ENCODE data around the gene FOXO4.

Gene FOXO4

DNA sequence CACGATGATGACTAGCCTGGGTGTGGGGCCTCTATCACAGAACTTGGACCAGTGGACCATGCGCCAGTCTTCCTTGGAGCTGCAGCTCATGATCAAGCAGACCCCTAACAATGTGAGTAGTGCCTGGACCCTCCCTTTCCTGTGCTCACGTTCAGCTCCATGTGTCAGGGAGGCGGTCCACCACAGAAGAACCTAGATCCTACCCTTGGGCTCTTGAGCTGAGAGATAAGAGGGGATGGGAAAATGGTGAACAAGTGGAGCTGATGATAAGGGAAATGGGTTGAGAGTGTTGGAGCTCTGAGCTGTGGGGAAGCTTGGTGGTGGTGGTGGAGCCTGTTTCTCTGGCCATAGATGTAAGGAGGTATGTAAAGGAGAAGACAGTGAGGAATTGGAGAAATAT is 35.9 kb downstream of the FOXO4 start:
- Histone ChIP-seq H3K4me1 (ENCODE audit: low read length) (no peaks in the 10 kb centered on the region), H3K4me3 (ENCODE audit: low read length) (no peak overlapping the region), H3K9me3 (replicated peaks; ENCODE audit: insufficient read depth, low read length) (no peaks in the 10 kb centered on the region), H2AFZ (ENCODE audit: low read length) (no peak overlapping the region), H3K27ac (ENCODE audit: low read length) (no peak overlapping the region), H4K20me1 (ENCODE audit: insufficient read depth, low read length) (no peaks in the 10 kb centered on the region), H3K27me3 (replicated peaks; ENCODE audit: insufficient read depth, low read length) (no peaks in the 10 kb centered on the region), H3K79me2 (ENCODE audit: low read length) (no peaks in the 10 kb centered on the region), H3K9ac (ENCODE audit: low read length) (no peak overlapping the region), H3K36me3 (replicated peaks; ENCODE audit: insufficient read depth, low read length) (no peaks in the 10 kb centered on the region), H3K9me2 (replicated peaks; ENCODE audit: insufficient read depth, low read length) (no peaks in the 10 kb centered on the region), H3F3A (ENCODE audit: insufficient read depth, low read length) (no peaks in the 10 kb centered on the region), H3K4me2 (ENCODE audit: low read depth, low read length) (no peak overlapping the region)
- TF ChIP-seq, protein P1, sequence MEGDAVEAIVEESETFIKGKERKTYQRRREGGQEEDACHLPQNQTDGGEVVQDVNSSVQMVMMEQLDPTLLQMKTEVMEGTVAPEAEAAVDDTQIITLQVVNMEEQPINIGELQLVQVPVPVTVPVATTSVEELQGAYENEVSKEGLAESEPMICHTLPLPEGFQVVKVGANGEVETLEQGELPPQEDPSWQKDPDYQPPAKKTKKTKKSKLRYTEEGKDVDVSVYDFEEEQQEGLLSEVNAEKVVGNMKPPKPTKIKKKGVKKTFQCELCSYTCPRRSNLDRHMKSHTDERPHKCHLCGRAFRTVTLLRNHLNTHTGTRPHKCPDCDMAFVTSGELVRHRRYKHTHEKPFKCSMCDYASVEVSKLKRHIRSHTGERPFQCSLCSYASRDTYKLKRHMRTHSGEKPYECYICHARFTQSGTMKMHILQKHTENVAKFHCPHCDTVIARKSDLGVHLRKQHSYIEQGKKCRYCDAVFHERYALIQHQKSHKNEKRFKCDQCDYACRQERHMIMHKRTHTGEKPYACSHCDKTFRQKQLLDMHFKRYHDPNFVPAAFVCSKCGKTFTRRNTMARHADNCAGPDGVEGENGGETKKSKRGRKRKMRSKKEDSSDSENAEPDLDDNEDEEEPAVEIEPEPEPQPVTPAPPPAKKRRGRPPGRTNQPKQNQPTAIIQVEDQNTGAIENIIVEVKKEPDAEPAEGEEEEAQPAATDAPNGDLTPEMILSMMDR (IDR thresholded peaks at IDR 0.05; ENCODE audit: low read length), result no peak
- TF ChIP-seq EZH2 (optimal IDR thresholded peaks at IDR 0.05; ENCODE audit: low read depth, low read length) (no peak), EZH2phosphoT487 (IDR thresholded peaks at IDR 0.05; ENCODE audit: low read length) (no peak)
- DNase-seq, result no peak

- no peak for DNase-seq
- Histone ChIP-seq H3K36me3 (replicated peaks; ENCODE audit: insufficient read depth, low read length) (no peaks in the 10 kb centered on the region), H3K4me1 (ENCODE audit: low read length) (no peaks in the 10 kb centered on the region), H4K20me1 (ENCODE audit: insufficient read depth, low read length) (no peaks in the 10 kb centered on the region), H3K27ac (ENCODE audit: low read length) (no peak overlapping the region), H3K79me2 (ENCODE audit: low read length) (no peaks in the 10 kb centered on the region), H3K9ac (ENCODE audit: low read length) (no peak overlapping the region), H2AFZ (ENCODE audit: low read length) (no peak overlapping the region), H3F3A (ENCODE audit: insufficient read depth, low read length) (no peaks in the 10 kb centered on the region), H3K9me3 (replicated peaks; ENCODE audit: insufficient read depth, low read length) (no peaks in the 10 kb centered on the region), H3K27me3 (replicated peaks; ENCODE audit: insufficient read depth, low read length) (no peaks in the 10 kb centered on the region), H3K9me2 (replicated peaks; ENCODE audit: insufficient read depth, low read length) (no peaks in the 10 kb centered on the region), H3K4me3 (ENCODE audit: low read length) (no peak overlapping the region), H3K4me2 (ENCODE audit: low read depth, low read length) (no peak overlapping the region)
- TF ChIP-seq, protein P1 (IDR thresholded peaks at IDR 0.05; ENCODE audit: low read length), result no peak
- TF ChIP-seq EZH2phosphoT487 (IDR thresholded peaks at IDR 0.05; ENCODE audit: low read length), result no peak
- TF ChIP-seq EZH2 (optimal IDR thresholded peaks at IDR 0.05; ENCODE audit: low read depth, low read length), result no peak
These were observed 44.8 kb downstream of the FOXO4 start for GRCh38 chrX:71140440-71140839.

DNA sequence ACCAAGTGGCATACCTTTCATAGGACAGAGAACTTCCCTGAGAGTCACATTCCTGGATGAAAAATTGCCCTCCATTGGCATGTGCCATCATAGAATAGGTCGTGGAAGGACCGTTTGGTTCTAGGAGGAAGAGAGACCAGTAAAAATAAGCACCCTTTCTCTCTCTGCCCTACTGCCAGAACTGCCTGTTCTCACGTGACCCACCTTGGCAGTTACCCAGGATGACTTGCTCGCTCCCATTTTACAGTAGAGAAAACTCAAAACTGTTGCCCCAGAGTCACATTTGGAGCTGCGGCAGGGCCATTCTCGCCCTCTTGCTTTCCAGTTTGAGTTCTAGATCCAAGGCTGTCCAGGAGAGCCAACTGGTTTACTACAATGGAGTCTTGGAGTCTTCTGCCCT is 47.9 kb downstream of the FOXO4 start:
- Histone ChIP-seq H3K9me3 (replicated peaks; ENCODE audit: insufficient read depth, low read length) (no peaks in the 10 kb centered on the region), H3K4me1 (ENCODE audit: low read length) (no peaks in the 10 kb centered on the region), H3K9me2 (replicated peaks; ENCODE audit: insufficient read depth, low read length) (no peaks in the 10 kb centered on the region), H4K20me1 (ENCODE audit: insufficient read depth, low read length) (no peaks in the 10 kb centered on the region), H3K9ac (ENCODE audit: low read length) (no peak overlapping the region), H3K4me3 (ENCODE audit: low read length) (no peak overlapping the region), H2AFZ (ENCODE audit: low read length) (no peak overlapping the region), H3K36me3 (replicated peaks; ENCODE audit: insufficient read depth, low read length) (no peaks in the 10 kb centered on the region), H3K27ac (ENCODE audit: low read length) (no peak overlapping the region), H3K27me3 (replicated peaks; ENCODE audit: insufficient read depth, low read length) (no peaks in the 10 kb centered on the region), H3K79me2 (ENCODE audit: low read length) (no peaks in the 10 kb centered on the region), H3F3A (ENCODE audit: insufficient read depth, low read length) (no peaks in the 10 kb centered on the region), H3K4me2 (ENCODE audit: low read depth, low read length) (no peak overlapping the region)
- TF ChIP-seq EZH2phosphoT487 (IDR thresholded peaks at IDR 0.05; ENCODE audit: low read length) (no peak), EZH2 (optimal IDR thresholded peaks at IDR 0.05; ENCODE audit: low read depth, low read length) (no peak)
- TF ChIP-seq, protein P1 (IDR thresholded peaks at IDR 0.05; ENCODE audit: low read length), result no peak
- DNase-seq, result no peak

Data from MM.1S (cell line).